D341Med (cell line): ENCODE measurements around the gene UBE2N.

Experiments used
- DNase-seq: peaks from one replicate; pipeline ENCODE4 v3.0.0; 2012; ENCODE audit warnings: low spot score

UBE2N gene

DNA sequence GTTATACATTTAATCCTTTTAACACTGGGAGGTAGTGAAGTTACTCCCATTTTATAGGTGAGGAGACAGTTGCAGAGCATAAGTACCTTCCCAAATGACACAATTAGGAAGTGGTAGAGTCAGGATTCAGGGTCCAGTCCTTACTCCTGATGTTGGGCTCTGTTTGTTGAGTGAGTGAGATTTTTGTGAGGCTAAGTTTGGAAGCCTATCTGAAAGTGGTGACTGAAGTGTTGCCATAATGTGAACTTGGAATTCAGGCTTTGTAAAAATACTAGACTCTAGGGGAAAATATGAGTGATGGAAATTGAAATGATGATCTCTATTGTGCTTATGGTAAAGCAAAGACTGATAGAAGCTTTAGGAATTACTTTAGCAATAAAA is 61.8 kb downstream of the UBE2N start:
- DNase-seq, result no peak

DNA sequence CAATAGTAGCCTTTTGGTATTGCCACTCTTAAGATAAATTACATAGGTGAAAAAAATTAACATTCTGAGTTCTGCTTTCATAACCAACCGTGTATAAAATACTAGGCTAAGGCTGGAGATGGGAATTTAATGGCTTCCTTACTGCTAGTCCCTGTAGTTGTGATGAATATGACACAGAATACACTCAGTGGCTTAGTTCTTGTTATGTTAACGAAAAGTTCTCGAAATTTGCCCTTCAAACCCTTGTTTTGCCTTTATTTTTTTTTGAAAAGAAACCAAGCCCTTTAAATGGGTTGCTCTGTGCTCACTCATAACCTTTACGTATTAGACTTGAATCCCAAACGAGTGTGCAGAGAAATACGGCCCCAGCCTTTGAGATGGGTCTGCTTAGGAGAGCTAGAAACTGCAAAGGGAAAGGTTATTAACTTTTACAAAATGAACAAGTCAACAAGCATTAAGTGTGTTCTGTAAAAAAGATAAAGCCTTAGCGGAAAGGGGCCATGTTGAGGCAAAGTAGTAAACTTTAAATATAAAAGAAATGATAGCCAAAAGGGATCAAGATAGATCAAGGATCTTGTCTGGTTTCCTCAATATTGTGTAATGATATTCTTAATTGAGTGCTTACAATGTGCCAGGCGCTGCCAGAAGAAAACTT is 62.3 kb downstream of the UBE2N start:
- no peak for DNase-seq

DNA sequence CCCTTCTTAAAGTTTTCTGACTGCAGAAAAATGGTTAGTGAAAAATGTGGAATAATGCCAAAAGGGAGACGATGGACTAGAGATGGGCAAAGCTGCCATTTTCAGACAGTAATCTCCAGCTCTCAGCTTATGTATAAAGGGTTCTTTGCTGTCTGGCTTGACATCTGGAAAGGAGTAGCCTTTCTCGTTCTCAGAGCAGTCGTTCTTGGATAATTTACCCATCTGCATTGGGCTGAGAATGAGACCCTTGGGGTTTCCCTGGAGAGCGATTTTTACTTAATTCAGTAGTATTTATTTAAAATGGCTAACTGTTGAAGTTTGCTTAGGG is 62.8 kb downstream of the UBE2N start:
- DNase-seq, result peak; percentile 40

DNA sequence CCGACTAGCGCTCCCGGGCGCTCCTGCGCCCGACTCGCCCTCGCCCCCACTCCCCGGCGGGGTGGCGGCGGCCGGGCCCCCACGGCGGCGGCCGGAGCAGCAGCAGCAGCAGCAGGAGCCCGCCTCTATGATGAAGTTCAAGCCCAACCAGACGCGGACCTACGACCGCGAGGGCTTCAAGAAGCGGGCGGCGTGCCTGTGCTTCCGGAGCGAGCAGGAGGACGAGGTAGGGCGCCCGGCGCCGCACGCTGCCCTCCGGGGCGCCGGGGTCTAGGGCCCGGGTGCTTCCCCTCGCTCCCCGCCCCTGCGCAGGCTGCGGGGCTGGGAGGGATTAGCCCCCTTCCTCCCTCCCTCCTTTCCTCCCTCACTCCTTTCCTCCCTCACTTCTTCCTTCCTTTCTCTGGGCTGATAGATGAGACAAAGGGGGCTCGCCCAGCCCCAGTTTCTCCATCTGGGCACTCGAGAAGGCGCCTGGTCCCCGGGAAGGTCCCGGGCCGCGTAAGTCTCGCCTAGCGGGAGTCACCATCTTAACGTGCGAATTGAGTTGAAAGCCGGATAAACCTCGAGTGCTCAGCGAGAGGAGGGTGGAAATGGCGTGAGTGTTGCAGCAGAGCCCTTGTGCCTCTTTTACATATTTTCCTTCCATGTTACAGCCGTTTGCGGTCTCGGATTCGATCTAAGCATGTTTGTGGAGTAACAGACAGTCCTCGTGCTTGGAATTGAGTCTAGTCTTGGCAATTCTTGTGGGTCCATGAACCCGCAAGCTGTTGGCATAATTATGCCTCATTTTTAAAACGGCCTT is 63.4 kb downstream of the UBE2N start:
- DNase-seq, result peak; percentile 79

DNA sequence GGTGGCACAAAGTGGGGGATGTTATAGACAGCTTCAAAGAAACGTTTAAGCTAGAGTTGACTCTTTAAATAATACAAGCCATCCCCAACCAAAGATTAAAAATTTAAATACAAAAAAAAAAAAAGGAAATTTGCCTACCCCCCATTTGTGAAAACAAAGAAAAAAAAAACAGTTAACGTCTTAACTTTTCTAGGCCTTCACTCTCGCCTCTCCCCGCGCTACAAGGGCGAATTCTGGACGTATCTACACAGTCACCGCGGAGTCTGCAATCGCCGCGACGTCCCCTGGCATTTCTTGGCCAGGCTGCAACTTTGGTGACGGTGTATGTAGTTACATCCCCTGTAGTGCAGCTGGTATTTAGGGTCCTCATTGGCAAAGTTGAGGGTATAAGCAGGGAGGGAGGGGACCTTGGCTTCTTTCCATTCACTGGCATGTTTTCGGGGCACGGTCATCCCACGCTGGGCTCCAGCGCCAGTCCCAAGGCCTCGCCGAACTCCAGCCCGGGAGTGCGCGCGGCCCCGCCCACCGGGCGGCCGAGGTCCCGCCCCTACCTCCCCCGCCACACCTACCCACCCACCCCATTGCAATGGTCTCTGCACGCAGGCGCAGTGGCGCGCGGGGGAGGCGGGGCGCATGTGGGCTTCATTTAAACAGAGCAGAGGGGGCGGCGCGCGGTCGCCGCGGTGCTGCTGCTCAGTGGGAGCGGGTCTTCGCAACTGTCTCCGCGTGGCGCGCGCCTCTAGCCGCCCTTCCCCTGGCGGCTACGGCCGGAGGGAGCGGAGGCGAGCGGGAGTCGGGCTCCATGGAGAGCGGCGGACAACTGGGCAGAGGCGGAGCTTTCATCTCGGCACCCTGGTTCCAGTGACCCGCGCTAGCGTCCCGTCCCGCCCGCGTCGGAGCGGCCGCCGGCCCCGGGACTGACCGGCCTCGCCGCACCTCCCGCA is 64.2 kb downstream of the UBE2N start, which contains the start of gene NUDT4:
Gene NUDT4, plus strand, starts transcription at position 674 of the 944 bp plus-strand sequence. CDS start 398 bp downstream, outside the sequence.
- peak; percentile 99 for DNase-seq

DNA sequence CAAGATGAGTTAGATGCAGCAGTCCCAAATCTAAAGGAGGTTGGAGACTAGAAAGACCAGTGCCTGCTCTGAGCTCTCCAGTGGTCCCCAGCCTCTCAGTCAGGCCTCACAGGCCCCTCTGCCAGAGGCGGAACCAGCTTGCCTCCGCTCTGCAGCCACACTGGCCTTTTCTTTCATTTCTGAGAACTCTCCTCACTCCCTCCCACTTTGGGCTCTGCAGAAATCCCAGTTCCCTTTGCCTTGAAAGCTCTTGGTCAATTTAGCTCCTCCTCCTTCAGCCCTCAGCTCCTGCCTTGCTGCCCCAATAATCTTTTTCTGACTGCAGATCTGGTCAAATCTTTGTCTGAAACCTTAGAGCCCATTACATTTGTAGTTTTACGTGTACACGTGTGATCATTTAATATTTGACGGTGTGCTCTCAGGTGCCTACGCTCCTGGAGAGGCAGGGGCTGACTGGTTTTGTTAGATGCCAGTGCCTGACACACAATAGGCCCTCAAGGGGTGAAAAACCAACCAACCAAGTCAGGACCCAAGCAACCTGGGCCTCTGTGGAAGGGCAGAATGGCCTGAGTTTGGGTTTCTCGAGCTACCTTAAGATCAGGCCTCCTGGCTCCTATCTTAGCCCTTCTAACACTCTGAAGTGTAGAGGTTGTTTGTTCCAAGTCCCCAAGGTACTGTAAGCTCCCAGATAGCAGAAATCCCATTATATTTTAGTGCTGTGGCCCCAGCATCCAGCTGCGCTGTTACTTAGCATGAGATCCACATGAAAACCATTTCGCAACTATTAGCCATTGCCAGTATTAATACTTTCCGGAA is 65.1 kb downstream of the UBE2N start:
- DNase-seq, result no peak

DNA sequence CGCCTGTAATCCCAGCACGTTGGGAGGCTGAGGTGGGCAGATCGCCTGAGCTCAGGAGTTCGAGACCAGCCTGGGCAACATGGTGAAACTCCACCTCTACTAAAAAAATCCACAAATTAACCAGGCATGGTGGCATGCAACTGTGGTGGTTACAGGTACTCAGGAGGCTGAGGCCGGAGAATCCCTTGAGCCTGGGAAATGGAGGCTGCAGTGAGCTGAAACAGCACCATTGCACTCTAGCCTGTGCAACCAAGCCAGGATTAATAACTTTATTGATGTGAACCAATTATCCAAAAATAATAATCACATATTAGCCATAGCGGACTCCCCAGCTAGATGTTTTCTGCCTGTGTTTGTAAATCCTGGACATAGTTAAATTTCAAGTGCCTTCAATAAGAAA is 65.8 kb downstream of the UBE2N start:
- no peak for DNase-seq

DNA sequence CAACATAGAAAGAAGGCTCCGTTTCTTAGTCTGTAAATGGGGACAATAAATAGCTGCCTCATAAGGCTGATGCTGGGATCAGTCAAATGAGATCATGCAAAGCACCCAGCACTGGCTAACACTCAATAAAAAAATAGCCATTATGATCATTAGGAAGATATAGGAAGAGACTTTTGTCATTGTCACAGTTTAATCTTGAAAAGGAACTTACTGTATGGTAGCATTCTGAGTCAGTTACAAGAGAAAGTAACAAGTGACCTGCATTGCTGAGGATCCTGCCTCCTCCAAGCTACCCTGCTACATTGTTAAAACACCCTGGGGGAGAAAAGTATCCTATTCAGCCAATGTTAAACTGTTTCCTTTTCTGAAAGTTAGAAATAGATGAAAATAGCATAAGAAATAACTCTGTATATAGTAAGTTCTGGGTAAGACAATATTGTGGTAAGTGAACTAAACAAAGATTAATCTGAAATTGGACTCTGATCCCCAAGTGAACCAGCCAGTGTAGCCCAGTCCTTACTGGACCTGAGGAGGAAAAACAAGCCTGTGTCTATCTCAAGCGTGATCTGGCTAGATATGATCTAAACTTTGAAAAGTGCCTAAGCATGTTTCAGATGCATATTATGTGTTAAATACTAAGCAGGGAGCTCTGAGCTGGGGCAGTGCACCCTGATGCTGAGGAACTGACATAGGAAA is 67.6 kb downstream of the UBE2N start:
- DNase-seq, result no peak

DNA sequence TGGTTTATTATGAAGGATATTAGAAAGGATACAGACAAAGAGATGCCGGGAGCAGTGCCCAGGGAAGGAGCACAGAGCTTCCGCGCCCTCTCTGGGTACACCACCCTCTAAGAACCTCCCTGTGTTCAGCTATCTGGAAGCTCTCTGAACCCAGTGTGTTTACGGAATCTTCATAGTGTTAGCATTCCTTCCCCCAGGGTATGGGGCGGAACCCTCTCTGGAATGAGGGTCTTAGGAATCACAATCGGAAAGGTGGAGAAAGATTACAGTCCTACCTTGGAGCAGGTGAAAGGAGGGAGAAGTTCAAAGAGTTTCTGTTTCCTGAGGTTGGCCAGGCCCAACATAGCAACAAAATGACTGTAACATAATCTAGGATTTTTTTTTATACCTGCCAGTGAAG is 70.8 kb downstream of the UBE2N start:
- DNase-seq, result no peak

DNA sequence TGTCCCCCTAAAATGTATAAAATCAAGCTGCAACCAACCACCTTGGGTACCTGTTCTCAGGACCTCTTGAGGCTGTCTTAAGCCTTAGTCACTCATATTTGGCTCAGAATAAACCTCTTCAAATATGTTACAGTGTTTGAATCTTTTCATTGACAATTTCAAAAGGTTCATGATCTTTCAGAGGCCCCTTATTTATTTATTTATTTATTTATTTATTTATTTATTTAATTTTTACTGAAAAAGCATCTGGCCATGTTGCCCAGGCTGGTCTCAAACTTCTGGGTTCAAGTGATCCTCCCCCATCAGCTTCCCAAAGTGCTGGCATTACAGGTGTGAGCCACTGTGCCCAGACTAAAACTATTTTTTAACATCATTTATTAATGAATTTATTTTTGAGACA is 72.2 kb downstream of the UBE2N start:
- DNase-seq, result no peak

DNA sequence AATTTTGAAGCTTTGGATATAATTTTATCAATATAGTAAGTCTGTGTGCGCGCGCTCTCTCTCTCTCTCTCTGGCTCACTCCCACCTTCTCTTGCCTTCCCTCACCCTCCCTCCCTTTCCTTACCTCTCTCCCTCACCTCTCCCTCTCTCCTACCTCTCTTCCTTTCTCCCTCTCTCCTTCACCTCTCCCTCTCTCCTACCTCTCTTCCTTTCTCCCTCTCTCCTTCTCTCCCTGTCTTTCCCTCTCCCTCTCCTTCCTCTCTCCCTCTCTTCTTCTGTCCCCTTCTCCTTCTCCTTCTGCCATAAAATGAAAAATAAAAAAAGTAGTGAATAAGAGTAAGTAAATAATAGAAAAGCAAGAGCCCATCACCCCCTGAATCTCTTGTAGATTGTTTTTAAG is 73.0 kb downstream of the UBE2N start:
- no peak for DNase-seq

DNA sequence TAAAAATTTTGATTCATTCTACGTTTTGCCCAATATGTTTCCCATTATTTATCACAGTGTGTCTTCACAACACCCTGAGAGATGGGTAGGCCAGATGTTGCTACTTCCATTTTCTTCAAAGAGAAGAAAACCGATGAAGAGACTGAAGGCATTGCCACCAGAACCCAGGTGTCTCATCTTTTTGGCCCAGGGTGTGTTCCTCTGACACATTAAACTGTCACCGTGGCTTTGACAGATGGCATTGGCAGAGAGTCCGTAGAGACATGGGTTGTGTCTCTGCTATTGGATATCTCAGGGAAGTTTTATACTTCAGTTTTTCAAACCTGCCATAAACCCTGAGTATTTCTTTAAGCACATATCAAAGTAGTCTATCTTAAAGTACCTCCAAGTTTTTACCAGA is 75.3 kb downstream of the UBE2N start:
- no peak for DNase-seq

DNA sequence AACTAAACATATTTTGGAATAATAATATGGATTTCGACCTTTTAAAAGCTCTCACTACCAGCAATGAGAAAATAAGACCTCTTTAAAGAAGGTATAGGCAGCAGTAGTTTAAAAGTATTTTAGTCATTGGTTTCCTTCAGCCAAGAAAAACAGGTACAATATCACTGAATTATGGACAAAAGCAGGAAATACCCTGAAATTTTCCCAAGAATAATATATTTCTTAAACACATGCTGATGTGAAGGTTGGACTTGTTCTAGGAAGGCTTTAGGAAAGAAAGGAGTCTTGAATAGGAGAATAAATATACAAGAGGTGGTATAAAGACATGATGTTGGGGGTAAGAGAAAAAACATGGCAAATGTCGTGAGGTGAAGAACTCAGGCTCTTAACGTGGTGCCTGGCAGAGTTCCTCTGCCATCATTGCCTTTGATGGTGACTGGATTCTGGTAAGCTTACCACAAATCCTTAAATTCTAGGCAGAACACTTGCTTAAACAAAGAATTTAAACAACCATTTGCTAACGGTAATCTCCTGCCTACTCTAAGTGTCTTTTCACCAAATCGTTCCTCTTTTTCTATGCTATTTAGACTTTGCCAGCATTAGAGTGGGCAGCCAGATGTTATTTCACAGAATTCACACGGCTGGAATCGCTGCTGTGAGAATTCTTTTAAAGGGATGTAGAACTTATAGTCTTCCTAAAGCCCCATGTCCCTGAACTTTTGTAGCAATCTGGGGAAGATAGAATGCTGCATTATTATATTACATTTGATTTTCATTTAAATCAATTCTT is 75.9 kb downstream of the UBE2N start:
- no peak for DNase-seq

DNA sequence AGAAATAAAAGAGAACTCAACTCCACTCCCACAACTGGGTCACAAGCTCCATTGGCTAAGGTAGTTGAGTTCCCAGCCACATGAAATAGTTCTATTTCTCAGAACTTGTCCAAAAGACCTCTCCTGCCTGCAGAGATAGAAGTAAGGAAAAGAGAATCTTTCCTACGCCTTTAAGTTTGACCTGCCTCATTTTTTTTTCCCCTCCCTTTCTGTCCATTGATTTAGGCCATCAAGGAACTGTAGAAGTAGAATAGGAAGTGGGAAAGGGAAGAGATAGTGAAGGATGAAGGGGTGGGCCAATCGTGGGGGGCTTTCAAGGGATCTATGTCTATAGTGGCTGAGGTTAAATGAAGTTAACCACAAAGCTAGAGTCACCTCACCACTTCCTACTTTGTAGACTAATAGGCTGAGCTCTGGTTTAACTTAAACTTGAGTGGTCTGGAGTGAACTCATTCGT is 77.9 kb downstream of the UBE2N start:
- no peak for DNase-seq

DNA sequence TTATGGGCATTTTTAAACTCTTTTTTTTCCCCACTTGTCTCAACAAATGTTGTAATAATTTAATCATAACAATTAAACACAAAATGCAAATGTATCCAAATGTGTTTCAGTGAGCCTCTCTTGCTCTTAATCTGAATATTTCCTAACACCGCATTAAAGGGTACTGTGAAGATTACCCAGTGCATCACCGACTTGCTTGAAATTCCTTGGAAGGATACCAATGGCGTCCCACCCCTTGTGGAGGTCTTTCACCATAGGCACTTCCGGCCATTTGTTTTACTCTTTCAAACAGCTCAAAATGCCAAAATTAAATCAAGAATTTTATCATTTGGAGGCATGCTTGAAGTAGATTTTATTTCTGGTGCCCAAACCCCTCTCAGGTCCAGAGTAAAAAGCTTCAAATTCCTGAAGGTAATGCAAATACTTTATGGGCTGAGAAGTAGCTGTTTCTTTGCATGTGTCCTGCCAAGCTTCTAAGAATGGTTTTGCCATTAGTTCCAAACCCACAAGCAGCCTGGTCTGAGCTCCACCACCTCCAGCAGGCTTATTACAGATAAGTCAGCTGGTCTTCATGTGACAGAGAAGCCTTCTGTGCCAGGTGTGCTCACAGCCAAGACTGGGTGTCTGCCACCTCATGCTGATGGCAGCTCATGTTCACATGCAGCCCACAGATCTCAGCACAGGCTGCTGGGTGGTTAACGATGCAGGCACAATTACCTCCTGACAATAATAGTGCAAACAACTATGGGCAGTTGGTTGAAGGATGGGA is 80.4 kb downstream of the UBE2N start:
- peak; percentile 17 for DNase-seq

DNA sequence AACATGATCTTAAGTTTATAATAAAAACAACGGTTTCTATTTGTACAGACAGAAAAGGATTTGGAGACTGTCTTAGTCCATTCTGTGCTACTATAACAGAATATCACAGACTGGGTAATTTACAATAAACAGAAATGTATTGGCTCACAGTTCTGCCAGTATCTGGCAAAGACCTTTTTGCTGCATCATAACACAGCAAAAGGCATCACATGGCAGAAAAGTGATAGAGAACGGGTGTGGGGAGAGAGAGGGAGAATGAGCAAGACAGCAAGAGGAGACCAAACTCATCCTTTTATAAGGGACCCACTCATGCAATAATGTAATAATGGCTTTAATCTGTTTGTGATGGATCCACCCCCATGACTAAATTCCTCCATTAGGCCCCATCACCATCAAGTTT is 81.1 kb downstream of the UBE2N start:
- no peak for DNase-seq

DNA sequence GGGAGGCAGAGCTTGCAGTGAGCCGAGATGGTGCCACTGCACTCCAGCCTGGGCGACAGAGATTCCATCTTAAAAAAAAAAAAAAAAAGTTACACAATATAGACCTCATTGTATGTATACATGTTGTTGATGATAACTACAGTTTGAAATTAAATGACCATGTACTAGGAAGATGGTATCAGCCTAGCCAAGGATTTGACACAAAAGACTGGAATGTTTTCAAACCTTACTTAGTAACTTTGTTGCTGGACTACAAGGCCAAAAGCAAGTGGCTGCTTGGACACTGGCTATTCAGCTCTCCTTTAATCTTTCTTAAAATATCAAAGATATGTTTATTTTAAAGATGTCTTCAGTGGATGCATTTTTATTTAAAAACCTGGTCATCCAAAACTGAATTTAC is 82.9 kb downstream of the UBE2N start:
- no peak for DNase-seq

DNA sequence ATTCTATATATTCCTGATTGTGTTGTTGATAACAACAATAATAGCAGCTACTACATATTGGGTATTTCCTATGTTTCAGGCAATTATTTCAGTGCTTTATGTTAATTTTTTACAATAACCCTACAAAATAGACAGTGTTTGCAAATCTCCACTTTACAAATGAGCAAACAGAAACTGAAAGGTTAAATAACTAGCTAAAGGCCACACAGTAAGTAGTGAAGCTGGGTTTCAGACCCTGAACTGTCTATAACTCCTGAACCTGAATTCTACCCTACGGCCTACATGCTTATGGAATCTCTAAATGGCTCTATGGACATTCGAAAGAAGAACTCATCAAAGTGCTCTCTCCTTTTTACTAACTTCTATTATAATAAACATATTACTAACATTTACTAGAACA is 83.7 kb downstream of the UBE2N start:
- no peak for DNase-seq

DNA sequence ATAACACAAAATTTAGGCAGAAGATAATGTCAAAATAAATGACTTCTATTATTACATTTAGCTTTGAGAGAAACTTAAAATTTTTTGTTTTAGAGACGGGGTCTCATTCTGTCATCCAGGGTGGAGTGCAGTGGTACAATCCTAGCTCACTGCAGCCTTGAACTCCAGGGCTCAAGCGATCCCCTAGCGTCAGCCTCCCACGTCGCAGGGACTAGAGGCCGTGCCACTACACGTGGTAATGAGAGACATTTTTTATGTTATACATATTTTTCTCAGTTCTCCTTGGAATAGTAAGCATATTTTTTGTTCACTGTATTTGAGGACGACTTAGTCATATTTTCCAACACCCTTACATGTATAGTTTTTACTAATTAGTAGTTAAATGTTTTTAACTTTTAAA is 85.5 kb downstream of the UBE2N start:
- DNase-seq, result no peak
